ENCODE data around the gene SCARB1.

Gene SCARB1

GRCh38 chr12:124782132-124782531, 81.5 kb downstream of the SCARB1 start:
- no peak for TF ChIP-seq CTCF (conservative IDR thresholded peaks at IDR 0.05; ENCODE audit: low read depth)
- CTCF ChIA-PET: interaction anchor here (0.7 kb wide), 2 partner anchors 10 to 163 kb away, joined by 3 to 4 read pairs; no protein-coding TSS in a partner anchor
- POLR2A ChIA-PET (ENCODE audit: low non-redundant PET): no interaction called here
- H3K27ac ChIP-seq: peak overlapping the region; percentile 76
- no peak for DNase-seq (ENCODE audit: low spot score)

GRCh38 chr12:124780752-124781685, 82.6 kb downstream of the SCARB1 start:
- ChIA-PET POLR2A (ENCODE audit: low non-redundant PET) (no interaction called here), CTCF (no interaction called here)
- TF ChIP-seq CTCF (conservative IDR thresholded peaks at IDR 0.05; ENCODE audit: low read depth): no peak
- peak overlapping the region; percentile 76 for H3K27ac ChIP-seq
- DNase-seq (ENCODE audit: low spot score): no peak

GRCh38 chr12:124780336-124780735, 83.3 kb downstream of the SCARB1 start:
- H3K27ac ChIP-seq: peak overlapping the region; percentile 76
- CTCF ChIA-PET: no interaction called here
- TF ChIP-seq CTCF (conservative IDR thresholded peaks at IDR 0.05; ENCODE audit: low read depth): no peak
- DNase-seq (ENCODE audit: low spot score): no peak
- POLR2A ChIA-PET (ENCODE audit: low non-redundant PET): no interaction called here

GRCh38 chr12:124779161-124780141, 84.2 kb downstream of the SCARB1 start:
- no peak for TF ChIP-seq CTCF (conservative IDR thresholded peaks at IDR 0.05; ENCODE audit: low read depth)
- CTCF ChIA-PET: interaction anchor here (1.0 kb wide), 1 partner anchor 118 kb away, joined by 3 read pairs; no protein-coding TSS in a partner anchor
- no peak for DNase-seq (ENCODE audit: low spot score)
- H3K27ac ChIP-seq: peak overlapping the region; percentile 76
- POLR2A ChIA-PET (ENCODE audit: low non-redundant PET): no interaction called here

- no peak for DNase-seq (ENCODE audit: low spot score)
- peak overlapping the region; percentile 26; the same call in 1 of the 2 replicates for H3K27ac ChIP-seq
- no peak for TF ChIP-seq CTCF (conservative IDR thresholded peaks at IDR 0.05; ENCODE audit: low read depth)
- ChIA-PET CTCF (interaction anchor here (0.5 kb wide), 1 partner anchor 741 kb away, joined by 5 read pairs; no protein-coding TSS in a partner anchor), POLR2A (ENCODE audit: low non-redundant PET) (no interaction called here)
Observed at GRCh38 chr12:124778411-124778810, 85.3 kb downstream of the SCARB1 start.

All from RWPE1 (cell line).